Measurements from ENCODE around the gene CPO.

GRCh38 chr2:206981739-206982340 is 42.5 kb downstream of the CPO start:
- TF ChIP-seq POLR2AphosphoS5 (IDR thresholded peaks at IDR 0.05; ENCODE audit: borderline replicate concordance, low read depth, low read length): no peak
- TF ChIP-seq EZH2 (IDR thresholded peaks at IDR 0.05): no peak

All from SK-N-MC (cell line).